ENCODE data around the gene LCNL1.
A peak's percentile ranks its signal among the peaks of the same experiment; 100 is the strongest.
"Not testable (repeated sequence)": the region's sequence is repeated elsewhere in the genome, so short reads cannot be mapped to it uniquely, and the experiment has no call there.

The LCNL1 gene

DNA sequence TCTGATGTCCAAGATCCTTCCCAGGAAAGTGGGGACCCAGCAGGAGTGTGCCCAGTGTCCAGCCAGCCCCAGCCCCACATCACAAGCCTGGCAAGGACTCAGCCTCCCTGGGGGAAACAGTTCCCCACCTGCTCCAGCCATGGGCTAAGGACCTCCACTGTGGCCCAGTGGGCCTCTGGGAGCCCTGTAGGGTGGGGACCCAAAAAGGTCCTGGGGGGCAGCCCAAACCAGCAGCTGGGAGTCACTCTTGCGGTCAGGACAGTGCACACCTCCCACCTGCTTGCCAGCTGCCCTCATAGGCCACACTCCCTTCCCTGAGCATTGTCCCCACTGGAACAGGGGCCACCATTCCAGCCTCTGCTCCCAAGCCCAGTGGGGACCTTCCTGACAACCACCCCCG is 43.6 kb downstream of the LCNL1 start:
- DNase-seq (ENCODE audit: low spot score): no peak

DNA sequence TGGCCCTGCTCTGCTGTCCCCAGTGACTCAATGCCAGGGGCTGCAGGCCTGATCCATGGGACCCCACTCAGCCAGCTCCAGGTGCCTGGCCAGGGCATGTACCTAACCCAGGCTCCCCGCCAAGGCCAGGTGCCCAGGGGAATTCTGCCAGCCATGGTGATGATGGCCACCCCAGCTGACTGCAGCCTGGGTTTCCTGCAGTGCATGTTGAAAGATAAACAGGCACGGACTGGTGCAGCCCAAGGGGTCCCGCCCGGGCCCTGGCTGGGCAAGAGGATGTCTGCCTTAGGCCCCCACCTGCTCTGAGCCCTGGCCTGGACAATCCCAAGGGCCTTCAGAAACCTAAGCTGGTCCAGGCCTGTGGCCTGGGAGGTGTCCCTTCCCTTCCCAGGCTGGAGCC is 44.0 kb downstream of the LCNL1 start:
- no peak for DNase-seq (ENCODE audit: low spot score)

DNA sequence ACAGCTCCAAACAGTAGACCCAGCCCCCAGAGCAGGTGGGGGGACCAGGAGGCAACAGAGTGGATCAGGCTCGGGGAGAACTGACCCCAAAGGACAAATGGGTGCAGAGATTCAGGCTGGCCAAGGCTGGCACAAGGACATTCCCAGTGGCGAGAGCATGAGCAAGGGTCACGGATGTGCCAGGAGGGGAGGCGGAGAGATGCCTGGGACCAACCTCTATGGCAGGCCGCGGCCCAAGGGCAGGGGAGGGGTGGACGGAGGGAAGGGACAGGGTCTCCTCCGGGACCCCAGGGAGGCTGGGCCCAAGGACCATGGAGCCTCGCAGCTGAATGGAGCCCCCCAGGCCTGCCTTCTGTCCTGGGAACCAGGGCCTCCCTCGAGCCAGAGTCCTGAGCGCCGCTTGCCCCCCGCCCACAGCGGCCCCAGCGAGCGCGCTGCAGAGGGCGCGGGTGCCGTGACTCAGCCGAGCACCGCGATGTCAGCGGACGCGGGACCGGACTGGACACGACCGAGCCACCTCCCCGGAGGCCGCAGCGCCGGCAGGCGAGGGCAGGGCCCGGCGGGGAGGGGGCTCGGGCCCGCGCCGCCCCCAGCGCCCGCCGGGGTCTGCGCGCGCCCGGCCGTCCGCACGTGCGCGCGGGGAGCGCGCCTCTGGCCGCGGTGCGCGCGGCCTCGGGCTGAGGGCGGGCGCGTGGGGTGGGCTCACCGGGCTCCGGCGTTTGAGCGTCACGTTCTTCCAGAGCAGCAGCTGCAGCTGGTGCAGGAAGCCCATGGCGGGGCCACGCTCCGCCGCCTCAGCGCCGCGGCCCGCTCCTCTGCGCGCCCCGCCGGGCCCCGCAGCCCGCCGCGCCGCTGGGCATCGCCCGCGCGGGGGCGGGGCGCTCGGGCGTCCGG is 44.8 kb downstream of the LCNL1 start, which contains the start of gene ABCA2:
Gene ABCA2 (minus strand): TSS at position 869 of the 894 bp plus-strand sequence. CDS start 97 bp downstream, at position 772.
- DNase-seq (ENCODE audit: low spot score): peak; percentile 20

DNA sequence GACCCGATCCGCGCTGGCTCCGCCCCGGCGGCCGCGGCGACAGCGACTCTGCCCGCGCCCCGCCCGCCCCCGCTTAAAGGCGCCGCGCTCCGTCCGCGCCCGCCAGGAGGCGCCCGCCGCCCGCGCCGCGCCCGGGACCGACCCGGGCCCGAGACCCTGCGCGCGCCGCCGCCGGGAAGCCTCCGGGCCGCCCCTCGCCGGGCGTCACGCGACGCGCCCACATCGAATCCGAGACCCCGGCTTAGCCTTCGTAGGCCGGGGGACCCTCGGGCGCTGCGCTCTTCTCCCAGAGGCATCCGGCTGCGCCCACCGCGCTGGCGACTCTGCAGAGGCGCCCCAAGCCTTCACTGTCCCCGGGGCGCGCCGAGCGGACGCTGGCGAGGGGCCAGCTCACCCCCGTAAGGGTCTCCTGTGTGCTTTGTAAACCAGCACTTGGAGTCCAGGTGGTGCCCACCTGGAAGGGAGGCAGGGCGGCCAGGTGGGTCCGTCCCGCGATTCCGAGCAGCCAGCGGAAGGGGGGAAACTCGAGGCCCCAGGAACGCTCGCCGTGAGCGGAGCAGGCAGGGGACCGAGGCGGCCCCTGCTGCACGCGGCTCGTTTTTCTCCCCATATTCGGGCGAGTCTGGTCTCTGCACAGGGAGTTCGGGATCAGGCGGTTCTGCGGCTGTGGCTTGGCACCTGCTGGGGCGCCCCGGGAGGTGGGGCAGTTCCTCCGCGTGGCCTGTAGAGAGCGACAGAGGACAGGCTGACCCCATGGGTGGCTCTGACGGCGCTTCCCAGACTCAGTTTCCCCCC is 45.7 kb downstream of the LCNL1 start:
- peak; percentile 81 for DNase-seq (ENCODE audit: low spot score)

DNA sequence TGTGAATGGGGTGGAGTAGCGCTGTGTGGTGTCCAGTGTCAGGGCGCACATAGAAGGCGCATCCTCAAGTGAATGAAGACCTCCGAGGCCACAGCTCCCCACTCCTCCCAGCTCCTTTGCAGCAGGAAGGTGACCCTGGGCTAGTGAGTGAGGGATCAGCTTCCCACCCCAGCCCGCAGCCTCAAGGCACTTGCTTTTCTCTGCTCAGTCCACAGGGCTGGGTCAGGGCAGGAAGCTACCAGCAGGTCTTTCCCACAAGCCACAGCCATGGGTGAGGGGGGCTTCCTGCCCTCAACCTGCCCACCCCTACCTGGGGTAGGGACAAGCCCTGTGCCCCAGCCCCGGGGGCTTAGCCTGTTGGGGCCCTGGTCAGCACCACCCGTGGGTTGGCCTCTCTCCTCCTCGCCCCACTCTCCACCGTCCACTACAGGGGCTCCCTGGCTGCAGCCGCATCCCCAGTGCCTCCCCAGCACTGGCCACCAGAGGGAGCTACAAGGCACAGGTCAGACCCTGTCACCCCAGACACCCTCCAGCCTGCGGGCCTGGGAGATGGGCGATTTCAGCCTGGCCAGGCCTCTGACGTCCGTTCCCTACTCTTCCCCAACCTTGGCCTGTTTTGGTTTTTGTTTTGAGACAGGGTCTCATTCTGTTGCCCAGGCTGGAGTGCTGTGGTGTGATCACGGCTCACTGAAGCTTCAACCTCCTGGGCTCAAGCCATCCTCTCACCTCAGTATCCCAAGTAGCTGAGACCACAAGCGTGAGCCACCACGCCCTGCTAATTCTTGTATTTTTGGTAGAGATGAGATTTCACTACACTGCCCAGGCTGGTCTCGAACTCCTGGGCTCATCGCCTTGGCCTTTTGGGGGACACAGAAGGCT is 46.5 kb downstream of the LCNL1 start:
- peak; percentile 72 for DNase-seq (ENCODE audit: low spot score)

DNA sequence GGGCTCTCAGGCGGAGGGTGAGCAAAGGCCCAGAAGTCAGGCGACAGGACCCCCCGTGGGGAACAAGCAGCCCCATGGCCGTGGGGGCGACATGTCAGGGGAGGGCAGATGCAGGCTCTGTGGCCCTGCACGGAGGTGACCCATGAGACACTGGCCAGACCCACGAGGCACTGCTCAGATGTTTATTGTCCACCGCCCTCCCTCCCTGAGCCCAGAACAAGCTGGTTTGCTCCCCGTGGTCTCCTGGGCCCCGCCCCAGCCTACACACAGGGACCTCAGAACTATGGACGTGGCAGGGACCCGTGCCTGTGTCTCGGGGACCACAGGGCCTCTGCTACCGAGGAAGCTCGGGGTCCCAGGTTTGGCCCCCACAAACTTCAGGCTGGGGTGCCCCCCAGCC is 47.2 kb downstream of the LCNL1 start:
- no peak for DNase-seq (ENCODE audit: low spot score)

DNA sequence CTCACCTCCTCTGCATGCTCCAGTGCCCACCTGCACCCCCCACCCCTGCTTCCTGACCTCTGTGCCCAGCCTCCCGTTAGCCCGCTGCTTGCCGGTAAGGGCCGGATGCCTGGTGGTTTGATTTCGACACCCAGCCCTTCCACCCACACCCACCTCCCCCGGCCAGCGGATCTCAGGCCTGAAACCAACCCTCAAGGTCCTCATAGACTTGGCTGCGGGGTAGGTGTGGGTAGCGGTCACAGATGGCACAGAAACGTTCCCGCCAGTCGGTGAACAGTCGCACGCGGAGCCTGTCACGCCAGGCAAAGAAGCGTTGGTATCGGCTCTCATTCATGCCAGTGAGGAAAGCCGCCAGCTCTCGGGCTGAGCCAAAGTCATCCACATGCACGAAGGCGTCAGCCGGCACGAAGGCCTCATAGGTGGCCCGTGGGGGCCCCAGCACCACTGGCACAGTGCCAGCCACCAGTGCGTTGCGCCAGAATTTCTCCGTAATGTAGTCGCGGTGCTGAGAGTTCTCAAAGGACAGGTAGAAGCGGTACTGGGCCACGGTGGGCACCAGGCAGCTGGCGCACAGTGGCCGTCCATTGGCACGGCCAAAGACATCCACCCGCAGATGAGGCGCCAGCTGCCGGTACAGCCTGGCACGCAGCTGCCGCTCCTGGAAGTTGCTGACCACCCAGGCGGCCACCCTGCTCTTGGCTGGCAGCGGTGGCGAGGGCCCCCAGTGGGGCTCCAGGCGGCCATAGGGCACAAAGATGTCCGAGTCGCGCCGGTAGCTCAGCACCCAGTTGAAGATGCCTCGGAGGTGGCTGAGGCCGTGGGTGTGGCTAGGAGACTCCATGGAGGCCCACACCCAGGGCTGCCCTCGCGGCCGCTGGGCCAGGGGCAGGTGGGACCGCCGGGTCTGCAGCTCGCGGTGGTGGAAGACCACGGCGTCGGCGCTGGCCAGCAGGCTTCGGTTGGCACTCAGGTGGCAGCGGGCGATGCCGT is 48.0 kb downstream of the LCNL1 start:
- DNase-seq (ENCODE audit: low spot score): no peak

DNA sequence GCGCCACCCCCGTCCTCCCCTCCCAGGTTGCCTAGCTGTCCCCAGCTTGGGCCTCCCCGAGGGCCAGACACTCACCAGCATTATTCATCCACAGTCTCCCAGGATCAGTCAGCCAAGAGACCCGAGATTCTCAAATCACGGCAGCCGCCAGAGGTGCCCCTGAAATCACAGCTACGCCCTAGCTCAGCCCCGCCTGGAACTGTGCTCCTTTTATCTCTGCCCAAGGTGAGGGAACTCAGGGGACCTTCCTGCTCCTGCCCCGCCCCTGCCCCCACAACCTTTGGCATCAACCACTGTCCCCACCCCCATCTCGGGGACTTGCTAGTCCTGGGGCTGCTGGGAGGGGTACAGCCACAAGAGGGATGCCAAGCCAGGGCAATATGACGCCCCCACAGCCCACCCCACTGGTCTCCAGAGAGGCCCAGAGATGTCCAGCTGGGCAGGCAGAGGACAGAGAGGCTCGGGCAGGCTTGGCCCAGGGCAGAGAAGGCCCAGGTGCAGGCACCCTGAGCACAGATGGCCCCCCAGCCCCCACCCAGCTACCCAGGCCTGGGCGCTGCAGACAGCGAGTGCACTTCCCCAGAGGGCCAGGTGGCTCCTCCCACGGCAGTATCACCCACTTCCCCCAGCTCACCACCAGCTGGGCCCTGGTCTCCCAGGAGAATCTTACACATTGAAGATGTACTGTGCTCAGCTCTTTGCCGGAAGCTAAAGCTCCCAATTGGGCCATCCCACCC is 49.3 kb downstream of the LCNL1 start, which contains the start of gene FUT7:
Gene FUT7 (minus strand): TSS at position 185 of the 737 bp plus-strand sequence. CDS start 97 bp downstream, at position 88.
- DNase-seq (ENCODE audit: low spot score): no peak

DNA sequence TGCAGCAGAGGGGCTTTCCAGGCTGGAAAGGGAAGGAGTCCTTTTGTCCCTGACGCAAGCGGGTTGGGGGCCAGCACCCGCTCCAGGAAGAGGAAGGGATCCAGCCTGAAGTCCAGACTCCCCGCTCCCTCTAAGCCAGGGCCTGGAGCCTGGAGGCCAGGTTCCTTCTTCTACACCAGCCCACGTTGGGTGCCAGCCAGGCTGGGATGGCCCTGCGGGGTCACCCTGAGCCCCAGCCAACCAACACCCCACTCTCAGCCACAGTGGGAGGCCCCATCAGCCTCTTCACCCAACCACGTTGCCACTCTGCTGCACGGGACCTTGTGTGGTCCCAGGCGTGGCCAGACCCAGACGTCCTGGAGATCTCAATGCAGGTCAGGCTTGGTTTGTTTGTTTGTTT is 50.1 kb downstream of the LCNL1 start:
- DNase-seq (ENCODE audit: low spot score): no peak

DNA sequence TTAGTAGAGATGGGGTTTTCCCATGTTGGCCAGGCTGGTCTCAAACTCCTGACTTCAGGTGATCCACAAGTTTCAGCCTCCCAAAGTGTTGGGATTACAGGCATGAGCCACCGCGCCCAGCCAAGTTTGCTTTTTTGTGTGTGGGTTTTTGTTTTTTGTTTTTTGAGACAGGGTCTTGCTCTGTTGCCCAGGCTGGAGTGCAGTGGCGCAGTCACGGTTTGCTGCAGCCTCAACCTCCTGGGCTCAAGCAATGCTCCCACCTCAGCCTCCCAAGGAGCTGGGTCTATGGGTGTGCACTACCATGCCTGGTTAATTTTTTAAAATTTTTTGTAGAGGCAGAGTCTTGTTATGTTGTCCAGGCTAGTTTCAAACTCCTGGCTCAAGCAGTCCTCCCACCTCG is 50.7 kb downstream of the LCNL1 start:
- not testable (repeated sequence) for DNase-seq (ENCODE audit: low spot score)

DNA sequence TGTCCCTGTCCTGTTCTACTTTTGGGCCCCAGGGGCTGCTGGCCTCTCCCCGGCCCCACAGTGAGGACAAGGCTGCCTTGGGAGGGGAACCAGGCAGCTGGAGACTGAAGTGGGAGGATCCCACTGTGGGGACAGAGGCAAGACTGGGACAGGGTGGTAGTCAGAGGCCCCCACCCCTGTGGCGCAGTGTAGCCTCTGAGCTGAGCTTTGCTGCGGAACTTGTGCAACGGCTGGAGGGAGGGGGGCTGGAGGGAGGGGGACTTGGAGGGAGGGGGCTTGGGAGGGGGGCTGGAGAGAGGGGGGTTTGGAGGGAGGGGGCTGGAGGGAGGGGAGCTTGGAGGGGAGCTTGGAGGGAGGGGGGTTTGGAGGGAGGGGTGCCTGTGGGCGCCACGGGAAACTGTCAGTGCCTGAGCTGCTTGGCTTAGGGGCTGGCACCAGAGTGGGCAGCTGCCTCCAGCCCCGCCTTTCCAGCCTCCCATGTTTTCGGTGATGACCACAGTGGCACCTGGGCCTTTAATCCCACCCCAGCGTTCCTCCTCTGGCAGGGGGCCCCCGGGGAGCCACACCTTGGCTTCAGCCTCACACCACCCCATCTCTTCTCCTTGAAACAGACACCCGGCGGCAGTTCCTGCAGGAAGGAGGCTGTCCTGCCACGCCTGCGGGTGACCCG is 51.4 kb downstream of the LCNL1 start:
- DNase-seq (ENCODE audit: low spot score): peak; percentile 2

DNA sequence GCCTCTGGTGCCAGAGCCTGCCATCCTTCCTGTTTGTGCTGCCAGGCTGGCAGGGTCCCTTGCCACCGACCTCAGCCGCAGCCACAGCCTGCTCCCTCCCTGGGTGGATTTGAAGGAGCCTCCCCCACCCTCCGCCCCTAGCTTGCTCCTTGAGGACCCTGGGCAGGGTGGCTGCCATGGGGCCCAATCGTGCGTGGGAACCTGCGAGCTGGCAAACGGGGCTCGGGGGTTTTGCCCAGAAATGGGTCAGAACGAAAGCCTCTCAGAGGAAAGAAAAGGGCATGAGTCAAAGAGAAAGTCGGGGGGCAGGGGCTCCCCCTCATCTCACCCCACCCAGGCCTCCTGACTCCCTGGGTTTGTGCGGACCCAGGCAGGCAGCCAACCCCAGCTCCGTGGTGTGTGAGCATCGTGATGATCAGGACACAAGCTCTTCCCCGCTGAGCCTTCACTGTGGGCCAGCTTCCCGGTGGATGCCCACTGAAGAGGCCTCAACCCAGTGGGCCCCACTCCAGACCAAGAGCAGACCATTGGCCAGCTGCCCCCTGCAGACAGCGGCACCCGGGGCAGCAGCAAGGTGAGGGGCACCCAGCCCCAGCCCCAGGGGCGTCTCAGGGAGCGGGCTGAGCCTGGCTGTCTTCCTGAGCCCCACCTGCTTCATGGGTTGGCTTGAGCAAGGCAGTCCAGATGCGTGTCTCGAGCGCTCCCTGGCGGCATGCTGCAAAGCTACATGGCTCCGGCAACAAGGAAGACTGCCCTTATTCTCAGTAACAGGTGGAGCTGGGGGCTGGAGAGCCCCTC is 52.1 kb downstream of the LCNL1 start:
- peak; percentile 82 for DNase-seq (ENCODE audit: low spot score)

All from LoVo (cell line).